Measurements from ENCODE around the gene SPON2.

The SPON2 gene

DNA sequence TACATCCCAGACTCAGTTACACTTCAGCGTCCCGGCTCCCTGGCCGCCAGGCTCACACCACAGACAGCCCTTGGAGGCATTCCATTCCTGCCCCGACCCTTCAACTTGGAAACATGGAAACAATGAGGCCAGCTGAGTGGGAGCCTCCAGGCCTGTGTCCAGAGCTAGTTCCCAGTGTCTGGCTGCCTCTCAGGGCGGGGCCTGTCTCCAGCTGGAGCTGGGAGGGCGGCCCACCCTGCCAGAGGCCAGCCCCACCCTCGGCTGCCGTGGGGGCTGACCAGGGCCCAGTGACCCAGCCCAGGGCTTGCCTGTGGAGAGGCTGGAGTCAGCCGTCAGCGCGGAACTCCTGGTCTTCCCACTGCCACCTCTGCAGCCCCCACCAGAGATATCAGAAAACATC, 37.4 kb upstream of the SPON2 start:
- DNase-seq (ENCODE audit: extremely low spot score, insufficient read length, low read depth) (no peak), FAIRE-seq (no peak)

DNA sequence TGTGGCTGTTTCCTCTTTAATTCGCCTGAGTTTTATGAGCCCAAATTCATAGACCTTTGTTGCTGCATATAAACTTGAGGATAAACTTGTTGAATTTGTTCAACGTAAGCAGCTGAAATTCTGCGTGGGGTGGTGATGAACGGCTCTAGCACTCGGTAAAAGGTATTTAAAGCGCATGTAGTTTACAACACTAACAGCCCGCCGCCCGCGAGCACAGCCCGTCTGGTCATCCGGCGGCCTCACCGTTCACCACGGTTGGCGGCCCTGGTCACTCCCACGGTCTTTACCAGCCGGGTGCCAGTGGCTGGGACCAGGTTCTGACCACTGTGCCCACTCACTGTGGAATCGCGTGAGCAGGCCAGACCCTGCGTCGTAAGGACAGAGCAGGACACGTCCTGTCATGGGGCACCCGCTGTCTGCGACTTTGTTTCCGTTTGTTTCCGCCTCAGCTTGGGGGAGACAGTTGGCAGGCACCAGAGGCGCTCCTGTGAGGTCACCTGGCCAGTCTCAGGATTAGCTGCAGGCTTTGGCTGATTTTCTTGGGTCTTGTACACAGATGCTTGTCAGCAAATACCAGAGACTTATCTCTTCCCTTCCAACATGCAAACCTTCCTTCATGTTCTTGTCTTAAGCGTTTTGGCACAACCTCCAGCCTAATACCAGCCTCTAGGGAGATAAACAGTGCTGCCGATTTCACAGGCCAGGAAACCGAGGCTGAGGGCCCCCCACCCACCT, 36.8 kb upstream of the SPON2 start:
- no peak for FAIRE-seq
- DNase-seq (ENCODE audit: extremely low spot score, insufficient read length, low read depth): no peak

GRCh38 chr4:1208266-1208961, 36.0 kb upstream of the SPON2 start:
- no peak for FAIRE-seq
- DNase-seq (ENCODE audit: extremely low spot score, insufficient read length, low read depth): no peak

- no peak for DNase-seq (ENCODE audit: extremely low spot score, insufficient read length, low read depth)
- no peak for FAIRE-seq
These were observed 35.4 kb upstream of the SPON2 start for GRCh38 chr4:1207603-1208265.

DNA sequence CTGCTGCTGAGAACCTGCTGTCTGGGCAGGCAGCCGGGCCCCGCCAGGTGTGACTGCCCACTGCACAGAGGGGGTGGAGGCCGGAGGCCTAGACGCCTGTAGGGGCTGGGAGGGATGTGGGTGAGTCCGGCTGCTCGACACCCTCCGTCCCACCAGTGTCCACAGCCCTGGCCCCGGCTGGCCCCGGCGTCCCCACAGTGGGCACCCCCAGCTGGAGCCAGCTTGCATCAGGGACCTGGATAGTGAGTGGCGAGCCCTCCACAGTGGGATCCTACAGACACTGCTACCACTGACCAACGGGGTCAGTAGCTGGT, 34.7 kb upstream of the SPON2 start:
- DNase-seq (ENCODE audit: extremely low spot score, insufficient read length, low read depth) (no peak), FAIRE-seq (no peak)

DNA sequence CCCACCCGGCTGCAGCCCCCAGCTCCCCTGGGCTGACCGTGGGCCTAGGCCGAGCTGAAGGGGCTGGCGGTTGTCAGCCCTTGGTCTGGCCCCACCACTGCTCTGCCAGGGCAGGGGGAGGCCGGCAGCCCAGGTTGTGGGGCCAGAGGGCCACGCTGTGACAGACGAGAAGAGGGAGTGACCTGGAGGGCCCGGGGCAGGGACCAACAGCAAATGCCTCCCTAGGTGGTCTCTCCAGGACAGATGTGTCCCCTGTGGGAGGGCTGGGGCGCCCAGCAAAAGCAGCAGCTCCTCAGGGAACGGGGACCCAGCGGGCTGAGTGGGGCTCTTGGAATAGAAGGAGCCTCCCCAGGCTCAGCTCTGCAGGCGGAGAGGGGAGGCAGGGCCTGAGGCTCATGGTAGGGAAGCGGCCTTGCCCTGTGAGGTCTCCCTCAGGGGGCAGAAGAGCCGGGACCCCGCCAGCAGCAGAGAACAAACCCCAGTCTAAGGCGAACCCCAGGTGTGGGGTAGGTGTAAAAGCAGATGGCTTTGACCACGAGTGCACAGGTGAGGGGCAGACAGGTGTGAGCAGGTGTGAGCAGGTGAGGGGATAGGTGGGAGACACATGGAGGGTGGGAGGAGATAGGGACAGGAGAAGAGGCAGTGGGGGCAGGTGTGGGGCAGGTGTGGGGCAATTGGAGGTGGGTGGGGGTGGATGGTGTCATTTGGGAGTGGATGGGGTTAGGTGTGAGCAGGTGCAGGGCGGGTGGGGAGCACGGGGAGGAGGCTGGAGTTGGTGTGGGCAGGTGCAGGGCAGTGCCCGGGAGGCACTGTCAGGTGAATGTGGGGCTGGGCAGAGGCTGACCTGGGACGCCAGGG, 34.1 kb upstream of the SPON2 start:
- FAIRE-seq: no peak
- DNase-seq (ENCODE audit: extremely low spot score, insufficient read length, low read depth): no peak

DNA sequence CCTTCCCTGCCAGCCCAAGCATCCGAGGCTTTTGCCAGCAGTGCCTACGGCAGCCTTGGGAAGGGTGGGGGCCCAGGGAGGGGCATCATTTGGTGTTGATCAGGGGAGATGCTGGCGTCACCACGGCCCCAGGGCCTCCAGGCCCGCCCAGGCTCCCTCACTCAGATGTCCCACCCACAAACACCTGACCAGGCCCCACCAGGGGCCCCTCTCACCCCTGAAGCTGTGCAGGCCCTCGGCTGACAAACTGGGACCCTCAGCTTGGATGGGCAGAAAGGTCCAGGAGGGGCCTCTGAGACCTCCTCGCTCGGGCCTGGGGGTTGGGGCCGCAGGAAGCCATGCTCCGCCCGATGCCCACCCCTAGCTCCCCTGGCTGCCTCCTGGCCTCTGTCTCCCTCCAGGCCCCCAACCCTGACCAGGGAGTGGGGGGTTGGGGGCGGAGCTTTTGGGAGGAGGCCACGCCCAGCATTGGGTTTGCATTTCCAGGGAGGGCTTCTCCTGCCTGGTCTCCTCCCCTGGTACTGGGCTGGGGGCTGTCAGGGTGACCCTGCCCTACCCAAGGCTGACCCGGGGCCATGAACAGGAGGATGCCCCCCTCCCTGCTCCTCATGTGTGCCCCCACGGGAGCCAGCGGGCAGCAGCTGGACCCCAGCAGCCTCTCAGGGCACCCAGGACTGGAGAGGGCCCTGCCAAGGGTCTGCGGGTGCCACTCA, 33.4 kb upstream of the SPON2 start:
- FAIRE-seq (no peak), DNase-seq (ENCODE audit: extremely low spot score, insufficient read length, low read depth) (no peak)

- DNase-seq (ENCODE audit: extremely low spot score, insufficient read length, low read depth): no peak
- FAIRE-seq: no peak
These were observed 32.6 kb upstream of the SPON2 start for GRCh38 chr4:1204828-1205585.

GRCh38 chr4:1204286-1204827, 32.0 kb upstream of the SPON2 start:
- no peak for DNase-seq (ENCODE audit: extremely low spot score, insufficient read length, low read depth)
- no peak for FAIRE-seq

DNA sequence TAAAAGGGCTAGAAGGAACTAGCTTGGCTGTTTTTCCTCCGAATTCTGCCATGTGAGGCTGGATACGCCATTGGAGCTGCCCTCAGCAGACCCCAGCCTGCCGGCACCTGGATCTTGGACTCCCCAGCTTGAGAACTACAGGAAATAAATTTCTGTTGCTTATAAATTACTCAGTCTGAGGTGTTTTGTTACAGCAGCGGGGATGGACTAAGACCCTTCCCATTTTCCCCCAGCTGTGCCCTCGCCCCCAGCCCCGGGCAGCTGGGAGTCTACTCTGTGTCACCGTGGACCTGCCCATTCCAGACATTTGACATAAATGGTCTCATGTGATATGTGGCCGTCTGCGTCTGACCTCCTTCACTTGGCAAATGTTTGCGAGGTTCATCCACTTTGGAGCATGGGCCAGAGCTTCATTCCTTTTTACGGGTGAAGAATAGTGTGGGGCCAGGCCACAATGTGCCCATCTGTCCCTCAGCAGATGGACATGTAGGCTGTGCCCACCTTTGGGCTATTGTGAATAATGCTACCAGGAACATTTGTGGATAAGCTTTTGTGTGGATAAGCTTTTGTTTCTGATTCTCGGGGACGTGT, 30.7 kb upstream of the SPON2 start:
- DNase-seq (ENCODE audit: extremely low spot score, insufficient read length, low read depth) (no peak), FAIRE-seq (no peak)

GRCh38 chr4:1202526-1203011, 30.2 kb upstream of the SPON2 start:
- no peak for DNase-seq (ENCODE audit: extremely low spot score, insufficient read length, low read depth)
- FAIRE-seq: no peak

DNA sequence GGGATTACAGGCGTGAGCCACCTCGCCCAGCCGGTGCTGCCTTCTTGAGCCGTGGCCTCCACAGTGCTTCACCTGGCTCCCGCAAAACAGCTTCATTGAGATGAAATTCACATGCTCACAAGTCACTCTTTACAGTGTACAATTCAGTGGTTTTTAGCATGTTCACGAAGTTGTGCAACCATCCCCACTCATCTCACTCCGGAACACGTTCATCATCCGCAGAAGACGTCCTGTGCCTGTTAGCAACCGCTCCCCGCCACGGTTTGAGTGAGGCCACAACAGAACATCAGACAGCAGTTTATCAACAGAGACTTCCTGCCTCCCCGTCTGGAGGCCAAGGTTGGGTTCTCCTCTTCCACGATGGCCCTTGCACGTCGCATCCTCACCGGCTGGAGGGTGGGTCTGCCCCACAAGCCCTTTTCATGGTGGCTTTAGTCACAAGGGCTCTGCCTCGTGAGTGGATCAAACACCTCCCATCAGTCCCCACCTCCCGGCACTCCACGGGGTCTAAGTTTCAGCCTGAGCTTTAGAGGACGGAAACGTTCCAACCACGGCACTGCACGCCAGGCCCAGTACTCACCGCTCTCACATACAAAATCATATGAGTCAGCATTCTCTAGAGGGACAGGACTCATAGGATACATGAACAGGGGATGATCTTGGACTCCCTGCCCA, 29.6 kb upstream of the SPON2 start:
- DNase-seq (ENCODE audit: extremely low spot score, insufficient read length, low read depth) (no peak), FAIRE-seq (no peak)

DNA sequence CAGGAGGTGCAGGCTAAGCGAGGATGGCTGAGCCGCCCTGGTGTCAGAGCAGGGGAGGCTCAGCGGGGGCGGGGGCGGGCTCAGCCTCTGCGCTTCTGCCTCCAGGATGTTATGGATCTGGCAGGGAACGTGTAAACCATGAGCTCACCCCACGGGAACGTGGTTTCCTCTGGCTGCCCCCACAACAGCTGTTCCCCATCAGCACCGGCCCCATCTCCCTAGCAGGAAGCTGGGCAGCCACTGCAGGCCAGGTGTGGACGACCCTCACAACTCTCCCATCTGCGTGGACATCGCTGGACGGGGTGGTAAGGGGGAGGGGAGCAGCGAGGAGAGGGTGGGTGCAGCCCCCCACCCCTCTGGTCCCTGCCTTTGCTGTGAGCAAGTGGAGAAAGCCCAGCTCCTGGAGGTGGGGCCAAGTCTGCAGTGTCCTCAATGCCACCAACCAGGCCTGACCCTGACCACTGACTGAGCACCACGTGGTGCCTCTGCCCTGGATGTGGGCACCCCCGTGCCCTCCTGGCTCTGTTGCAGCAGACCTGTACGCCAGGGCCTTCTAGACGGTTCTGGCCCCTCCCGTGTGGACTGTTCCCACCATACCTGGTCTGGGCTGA, 28.1 kb upstream of the SPON2 start:
- no peak for FAIRE-seq

GRCh38 chr4:1199556-1200331, 27.4 kb upstream of the SPON2 start:
- DNase-seq (ENCODE audit: extremely low spot score, insufficient read length, low read depth) (no peak), FAIRE-seq (no peak)

More for the DNA sequence above, 28.1 kb upstream of the SPON2 start:
- DNase-seq (ENCODE audit: extremely low spot score, insufficient read length, low read depth): no peak

GRCh38 chr4:1198098-1198844, 25.9 kb upstream of the SPON2 start:
- no peak for DNase-seq (ENCODE audit: extremely low spot score, insufficient read length, low read depth)
- no peak for FAIRE-seq

All from GM18507 (cell line).